Epidermal melanocyte (primary cell): Measurements from ENCODE around the gene LSS.
"Not testable (repeated sequence)": the region's sequence is repeated elsewhere in the genome, so short reads cannot be mapped to it uniquely, and the experiment has no call there.

ENCODE experiments used
- DNase-seq: peaks from one replicate; pipeline ENCODE4 v3.0.0; 2011; ENCODE audit warnings: low spot score; ENCODE audit not compliant: insufficient read length

Gene LSS

DNA sequence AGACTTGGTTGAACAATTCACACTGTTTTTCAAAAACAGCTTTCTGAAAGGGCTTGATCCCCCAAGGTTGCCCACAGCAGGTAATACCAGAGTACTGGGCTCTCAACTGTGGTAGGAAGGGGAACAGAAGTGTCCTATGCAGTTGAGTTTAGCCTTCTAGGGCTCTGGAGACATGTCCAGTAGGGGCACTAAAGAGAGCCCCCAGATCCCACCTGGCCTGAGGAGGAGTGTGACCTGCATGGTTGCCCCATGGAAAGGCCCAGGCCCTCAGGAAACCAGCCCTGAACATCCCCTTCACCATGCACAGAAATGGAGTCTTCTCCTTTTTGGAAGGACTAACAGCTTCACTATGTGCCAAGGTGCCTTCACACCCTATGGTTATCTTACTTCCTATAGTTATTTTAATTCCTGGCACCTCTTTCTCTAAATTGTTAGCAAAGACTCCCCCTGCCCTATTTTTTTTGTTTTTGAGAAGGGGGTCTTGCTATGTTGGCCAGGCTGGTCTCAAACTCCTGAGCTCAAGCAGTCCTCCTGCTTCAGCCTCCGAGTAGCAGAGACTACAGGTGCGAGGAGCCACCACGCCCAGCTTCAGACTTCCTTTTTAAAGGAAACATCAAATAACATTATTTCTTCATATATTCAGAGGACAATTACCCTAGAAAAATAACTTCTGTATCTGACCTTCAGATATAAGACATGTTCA, 16.8 kb upstream of the LSS start:
- DNase-seq = no peak

DNA sequence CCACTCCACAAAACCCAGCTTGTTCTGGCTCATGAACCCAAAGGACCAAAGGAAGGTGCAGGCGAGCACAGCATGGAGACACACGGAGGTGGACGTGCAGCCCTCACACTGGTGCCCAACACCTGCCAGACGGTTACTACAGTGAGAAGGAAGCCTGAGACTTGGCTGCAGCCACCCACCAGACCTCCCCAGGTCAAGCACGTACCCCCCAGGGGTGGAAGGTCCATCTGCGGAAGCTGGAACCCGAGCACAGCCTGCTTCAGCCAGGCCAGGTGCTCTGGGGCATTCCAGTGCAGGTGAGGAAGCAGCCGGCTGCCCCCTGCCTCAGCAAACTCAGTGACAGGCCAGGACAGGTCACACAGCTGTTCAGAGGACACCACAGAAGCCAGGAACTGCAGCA, 16.0 kb upstream of the LSS start:
- DNase-seq = no peak

DNA sequence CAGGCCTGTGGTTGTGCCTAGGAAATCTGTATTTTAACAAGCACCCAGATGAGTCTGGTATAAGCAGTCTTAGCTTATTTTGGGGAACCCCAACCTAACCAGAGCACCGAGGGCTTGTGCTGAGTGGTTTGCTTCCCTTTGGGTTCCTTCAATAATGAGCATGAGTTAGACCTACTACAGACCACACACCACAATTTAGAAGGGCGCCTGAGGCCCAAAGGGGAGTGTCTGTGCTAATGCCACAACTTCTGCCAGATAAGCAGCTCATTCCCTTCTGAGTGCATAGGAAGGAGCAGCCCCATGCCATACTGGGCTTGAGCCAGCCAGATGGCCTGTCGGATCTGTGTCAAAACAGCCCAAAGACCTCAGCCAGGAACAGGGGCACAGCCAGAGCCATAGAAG, 15.4 kb upstream of the LSS start:
- DNase-seq = no peak

DNA sequence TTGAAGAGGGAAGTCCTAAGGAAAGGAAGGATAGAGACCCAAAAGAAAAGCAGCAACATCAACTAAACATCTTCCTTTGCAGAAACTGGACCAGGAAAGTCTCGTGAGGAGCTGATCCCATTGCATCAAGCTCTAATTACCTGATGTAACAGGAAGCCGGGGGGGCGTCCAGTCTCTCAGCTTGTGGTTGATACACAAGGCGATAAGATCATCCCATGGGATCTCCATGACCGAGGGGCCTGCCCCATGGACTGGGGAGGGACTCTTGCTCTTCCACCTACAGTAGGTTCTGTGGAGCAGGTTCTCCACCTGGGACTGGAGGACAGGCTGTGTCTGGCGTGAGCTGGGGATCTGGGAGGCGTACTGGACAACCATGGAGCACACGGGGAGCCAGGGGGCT, 14.8 kb upstream of the LSS start:
- no peak for DNase-seq

DNA sequence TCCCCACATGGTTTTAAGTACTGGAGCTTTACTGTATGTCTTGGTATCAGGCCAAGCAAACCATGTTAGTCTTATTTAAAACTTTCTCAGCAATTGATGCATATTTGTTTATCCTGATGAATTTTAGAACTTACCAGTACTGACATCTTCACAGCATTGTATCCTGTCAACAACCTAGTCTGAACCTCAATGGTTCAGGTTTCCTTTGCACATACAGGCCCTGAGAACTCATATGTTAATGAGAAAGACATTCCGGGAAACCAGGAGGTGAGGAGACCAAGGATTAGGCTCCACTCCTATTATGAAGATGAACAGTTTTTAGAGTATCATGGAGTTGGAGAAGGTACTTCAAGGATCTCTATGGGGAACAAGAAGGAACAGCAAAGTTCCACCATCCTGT, 13.0 kb upstream of the LSS start:
- DNase-seq = not testable (repeated sequence)

DNA sequence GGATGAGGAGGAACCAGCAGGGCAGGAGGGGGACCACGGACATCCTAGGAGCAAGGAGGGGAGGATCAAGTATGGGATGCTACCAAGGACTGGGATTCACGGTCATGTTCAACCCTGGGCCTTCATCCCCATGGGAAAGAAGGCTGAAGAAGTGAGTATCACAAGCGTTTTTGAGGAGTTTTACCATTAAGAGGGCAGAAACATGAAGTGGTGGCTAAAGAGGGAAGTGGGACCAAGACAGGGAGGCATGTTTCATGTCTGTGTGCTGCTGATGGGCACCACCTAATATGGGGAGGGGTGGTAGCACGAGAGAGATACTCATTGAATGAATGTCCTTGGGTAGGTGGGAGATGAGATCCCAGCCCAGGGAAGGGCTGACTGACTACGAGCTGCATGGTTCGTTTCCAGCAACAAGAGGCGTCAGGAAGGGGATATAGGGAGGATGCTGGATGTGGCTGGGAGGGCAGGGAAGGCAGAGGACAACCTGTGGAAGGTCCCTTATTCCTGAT, 11.3 kb upstream of the LSS start:
- DNase-seq = no peak

DNA sequence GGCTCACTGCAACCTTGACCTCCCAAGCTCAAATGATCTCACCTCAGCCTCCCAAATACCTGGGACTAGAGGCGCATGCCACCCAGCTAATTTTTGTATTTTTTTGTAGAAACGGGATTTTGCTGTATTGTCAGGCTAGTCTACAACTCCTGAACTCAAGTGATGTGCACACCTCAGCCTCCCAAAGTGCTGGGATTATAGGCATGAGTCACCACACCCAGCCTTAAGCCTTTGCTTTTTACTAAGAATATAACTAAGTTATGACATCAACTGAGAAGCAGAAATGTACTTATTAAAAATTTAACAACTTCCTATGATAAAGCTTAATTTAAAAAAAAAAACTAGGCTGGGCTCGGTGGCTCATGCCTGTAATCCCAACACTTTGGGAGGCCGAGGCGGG, 8.9 kb upstream of the LSS start:
- DNase-seq = no peak

DNA sequence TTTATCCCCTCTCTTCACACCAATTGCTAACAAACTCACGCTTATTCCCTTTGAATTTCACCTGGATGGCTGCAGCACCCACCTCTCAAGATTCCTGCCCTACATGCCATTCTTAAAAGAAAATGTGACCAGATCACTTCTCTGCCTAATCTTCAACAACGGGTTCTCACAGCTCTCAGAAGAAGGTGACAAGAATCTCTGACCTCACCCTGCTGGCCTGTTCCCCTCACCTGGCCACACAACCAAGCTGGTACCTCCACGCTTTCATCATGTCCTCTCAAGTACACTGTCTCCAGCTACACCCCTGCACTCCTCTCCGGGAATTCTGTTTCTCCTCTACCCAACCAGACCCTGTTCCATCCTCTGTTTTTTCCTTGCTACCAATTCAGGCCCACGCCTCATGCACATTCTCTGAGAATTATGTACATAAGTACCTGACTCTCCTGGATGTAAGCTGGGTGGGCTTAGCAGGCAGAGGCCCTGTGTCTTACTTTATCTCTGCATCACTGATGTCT, 5.9 kb upstream of the LSS start:
- DNase-seq = no peak

DNA sequence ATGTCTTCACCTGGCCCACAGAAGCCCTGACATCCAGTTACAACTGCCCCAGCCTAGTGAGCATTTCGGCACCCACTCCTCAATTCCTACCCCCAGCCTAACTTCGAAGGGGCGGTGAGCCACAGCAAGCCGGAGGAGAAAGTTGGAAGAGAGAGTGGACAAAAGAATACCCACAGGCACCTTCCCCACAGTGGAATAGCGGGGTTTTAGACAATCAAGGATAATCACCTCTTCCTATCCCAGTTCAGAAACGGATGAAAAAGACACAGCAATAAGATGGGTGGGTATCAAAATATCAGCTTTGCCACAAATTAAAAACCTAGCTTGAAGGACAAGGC, 1.3 kb upstream of the LSS start:
- no peak for DNase-seq

DNA sequence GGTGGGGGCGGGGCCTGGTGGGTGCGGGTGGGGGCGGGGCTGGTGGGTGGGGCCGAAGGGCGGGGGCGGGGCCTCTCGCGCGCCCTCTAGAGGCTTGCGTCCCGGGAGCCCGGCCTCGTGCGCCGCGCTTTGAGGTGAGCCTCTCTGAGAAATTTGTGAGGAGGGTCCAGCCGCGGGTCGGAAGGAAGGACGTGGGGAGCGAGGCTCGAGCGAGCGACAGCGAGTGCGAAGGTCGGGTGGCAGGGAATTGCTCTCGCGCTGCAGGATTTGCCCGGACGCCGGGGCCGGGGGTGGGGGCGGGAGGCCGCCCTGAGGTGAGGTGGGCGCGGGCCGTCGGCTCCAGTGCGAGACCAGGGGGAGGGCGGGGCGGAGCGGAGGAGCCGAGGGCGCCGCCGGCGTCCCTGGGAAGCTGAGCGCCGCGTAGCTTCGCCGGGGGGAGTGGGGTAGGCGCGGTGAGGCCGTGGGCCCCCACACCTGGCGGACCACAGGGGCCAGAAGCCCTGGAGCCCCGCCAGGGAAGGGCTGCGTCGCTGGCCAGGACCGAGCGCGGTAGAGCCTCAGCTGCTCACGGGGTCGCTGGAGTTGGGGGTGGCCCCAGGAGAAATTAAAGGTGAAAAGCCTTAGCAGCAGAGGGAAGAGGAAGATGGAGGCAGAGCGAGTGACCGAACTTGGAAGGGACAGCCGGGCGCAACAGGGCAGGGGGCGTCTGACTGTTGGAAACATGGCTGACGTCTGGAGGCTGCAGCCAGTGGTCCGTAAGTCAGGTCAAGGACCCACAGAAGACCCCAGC, 754 bp upstream of the LSS start:
- DNase-seq = no peak

DNA sequence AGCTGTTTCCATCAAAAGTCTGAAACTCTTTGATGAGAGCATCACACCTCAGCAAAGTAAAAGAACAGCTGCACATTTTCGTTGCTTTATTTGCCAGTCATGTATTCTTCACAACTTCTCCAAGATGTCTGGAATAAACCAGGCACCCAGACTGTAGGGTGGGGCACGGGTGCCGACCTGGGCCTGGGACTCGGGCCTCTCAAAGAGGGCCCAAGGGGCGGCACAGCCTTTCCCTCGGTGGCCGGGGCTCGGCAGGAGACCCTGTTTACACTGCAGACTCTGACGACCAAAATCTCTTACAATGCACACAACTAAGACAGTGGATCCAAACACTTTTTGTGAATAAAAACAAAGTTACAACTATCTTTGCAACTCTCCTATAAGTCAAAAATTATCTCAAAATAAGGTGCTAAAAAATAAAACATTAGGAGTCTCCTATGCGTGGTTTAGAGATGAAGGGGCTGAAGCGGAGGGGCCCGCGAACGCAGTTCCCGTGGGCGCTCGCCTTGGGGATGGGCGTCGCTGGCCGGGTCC, 696 bp downstream of the LSS start:
- no peak for DNase-seq

DNA sequence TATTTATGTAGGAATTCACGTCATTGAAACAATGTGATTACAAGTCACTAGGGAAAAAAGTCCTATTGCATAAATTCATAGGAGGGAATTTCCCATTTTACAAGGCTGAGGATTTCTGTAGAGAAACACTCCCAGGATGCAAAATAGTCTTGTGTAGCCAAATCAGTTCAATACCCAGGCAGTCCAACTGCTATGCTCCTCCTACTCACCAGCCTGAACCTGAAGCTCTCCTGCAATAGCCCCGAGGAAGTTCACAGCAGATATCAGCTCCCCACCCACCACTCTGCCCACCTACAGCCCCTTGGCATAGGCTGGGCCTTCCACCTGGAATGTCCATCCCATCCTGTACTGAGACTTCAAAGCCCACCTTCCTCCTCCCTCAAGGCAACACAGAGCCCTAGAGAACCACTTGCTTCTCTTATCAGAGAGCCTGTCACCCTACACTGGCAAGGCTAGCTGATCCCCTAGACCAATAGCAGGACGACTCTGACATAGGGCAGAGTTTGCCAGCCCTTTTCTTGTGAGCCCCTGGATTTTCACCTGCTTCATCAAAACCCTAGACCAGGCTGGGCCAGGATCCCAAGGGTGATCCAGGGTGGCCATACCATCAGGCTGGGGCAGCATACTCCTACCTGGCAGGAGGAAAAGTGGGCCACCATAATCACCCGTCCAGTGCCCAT, 1.5 kb downstream of the LSS start:
- no peak for DNase-seq

DNA sequence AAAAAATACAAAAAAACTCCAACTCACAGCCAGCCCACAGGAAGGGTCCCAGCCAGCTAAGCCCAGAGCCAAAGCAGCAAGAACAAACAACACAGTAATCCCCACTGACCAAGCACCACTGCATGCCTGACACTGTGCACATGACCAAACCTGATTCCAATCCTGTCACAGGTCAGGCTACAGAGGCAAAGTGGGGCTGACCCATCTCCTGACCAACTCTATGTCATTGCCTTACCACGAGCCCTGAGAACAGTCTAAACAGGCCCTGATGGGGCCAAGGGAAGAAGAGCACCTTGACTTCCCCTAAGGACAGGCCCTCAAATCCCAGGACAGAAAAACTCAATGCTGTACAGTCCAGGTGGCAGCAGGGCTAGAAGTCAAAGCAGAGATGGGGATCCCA, 2.4 kb downstream of the LSS start:
- no peak for DNase-seq

DNA sequence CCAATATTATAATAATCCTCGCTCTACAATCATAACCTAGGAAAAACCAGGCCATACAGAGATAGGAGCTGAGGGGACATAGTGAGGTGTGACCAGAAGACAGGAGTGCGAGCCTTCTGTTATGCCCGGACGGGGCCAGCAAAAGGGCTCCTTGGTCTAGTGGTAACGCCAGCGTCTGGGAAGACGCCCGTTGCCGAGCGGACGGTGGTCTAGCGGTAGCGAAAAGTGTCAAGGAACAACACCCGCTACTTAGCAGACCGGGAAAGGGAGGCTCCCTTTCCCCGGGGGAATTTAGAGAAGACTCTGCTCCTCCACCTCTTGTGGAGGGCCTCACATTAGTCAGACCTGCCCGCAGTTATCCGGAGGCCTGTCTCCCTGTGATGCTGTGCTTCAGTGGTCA, 4.9 kb downstream of the LSS start:
- not testable (repeated sequence) for DNase-seq

DNA sequence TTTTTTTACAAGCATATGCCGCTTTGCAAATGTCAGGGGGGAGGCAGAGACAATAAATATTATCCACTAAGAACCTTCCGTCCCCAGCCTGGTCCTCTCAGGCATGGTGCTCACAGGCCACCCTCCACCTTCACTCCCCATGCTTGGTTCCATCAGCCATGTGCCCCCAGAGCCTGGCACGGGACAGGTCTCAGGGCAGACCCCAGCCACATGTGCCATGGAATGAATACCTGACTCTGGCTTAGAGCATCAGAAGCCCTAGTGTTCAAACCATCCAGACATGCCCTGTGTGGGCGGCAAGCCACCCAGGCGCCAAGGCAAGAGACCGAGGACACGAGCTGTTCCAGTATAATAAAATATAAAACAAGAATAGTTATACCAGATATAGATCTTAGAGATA, 5.4 kb downstream of the LSS start:
- no peak for DNase-seq

DNA sequence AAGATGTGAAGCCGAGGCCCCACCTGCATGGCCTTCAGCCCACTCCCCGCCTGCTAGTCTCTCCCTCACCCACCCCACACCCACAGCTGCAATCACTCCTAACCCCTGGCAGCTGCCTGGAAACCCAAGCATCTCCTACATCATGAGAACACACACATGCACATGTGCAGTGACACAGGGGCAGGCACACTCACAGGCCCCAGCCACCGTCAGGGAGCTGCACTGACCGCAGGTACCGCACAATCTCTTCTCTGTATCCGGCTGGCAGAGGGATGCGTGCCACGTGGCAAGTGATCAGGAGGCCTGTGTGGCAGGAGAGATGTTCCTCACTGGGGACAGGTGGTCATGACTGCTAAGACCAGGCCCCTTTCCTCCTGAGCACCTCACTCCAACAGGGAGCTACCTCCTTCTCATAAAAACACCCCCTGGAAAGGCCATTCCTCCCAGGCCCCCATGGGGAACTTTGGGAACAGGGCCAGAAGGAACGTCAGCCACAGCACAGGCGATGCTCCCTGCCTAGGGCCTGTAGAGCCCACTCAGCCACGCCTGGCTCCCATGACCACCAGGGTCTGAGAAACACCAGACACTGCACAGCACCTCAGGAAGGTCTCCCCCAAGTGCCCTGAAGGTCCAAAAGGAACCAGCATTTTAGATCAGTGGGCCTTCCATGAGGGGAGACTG, 6.0 kb downstream of the LSS start:
- no peak for DNase-seq

DNA sequence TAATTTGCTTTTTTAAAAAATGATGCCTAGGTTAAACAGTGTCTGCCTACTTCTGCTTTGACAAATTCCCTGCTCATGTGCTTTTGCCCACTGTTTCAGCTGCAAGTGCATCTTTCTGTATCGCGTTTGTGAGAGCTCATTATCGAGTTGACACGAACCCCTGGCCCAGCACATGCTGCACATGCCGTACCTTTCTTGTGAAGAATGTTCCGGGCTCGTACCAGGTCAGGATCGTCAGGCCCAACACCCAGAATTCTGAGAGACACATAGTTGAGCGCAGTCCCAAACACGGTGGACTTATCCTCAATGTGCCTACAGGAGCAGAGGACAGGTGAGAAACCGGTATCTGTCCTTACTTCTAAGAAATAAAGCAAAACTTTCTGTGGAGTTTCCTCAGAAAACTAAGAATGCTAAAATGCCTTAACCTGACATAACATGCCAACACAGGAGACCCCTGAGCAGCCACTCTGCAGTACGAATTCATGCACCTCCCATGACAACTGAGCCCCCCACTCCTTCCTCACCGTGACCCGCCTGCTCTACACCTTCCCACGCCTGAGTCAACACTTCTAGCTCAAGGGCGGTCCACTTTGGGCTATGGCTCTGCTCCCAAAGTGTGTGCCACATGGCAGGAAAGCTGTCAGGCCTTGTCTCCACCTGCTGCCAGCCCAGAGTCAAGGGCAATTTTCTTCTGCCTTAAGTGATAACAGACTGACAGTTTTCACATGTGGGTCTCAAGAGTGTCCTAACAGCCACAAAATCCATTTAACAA, 6.7 kb downstream of the LSS start:
- no peak for DNase-seq

DNA sequence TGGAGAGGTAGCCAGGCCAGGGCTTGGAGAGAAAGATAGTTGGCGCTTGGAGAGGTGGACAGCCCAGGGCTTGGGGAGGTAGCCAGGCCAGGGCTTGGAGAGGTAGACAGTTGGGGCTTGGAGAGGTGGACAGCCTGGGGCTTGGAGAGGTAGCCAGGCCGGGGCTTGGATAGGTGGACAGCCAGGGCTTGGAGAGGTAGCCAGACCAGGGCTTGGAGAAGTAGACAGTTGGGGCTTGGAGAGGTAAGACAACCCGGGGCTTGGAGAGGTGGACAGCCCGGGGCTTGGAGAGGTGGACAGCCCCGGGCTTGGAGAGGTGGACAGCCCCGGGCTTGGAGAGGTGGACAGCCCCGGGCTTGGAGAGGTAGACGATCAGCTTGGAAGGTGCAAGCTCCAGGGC, 7.7 kb downstream of the LSS start:
- DNase-seq = no peak

DNA sequence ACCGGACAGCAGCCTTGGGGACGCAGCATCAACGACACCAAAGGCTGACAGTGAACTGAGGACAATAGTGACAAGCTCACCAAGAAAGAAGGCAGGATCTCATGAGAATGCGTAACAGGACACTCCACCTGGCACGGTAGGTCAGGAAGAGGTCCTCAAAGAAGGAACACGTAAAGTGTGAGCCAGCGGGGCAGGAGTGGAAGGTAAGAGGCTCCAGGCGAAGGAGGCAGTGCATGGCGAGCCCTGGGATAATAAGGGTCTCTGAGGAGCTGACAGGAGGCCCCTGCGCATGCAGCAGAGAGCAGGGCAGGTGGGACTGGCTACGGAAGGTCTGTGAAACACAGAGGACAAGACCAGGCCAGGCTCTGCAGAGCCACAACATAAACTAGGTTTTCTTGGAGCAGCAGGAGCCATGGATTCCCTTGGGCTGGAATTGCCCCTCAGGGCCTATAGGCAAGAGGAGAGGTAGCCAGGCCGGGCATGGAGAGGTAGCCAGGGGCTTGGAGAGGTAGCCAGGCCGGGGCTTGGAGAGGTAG, 8.2 kb downstream of the LSS start:
- DNase-seq = no peak

DNA sequence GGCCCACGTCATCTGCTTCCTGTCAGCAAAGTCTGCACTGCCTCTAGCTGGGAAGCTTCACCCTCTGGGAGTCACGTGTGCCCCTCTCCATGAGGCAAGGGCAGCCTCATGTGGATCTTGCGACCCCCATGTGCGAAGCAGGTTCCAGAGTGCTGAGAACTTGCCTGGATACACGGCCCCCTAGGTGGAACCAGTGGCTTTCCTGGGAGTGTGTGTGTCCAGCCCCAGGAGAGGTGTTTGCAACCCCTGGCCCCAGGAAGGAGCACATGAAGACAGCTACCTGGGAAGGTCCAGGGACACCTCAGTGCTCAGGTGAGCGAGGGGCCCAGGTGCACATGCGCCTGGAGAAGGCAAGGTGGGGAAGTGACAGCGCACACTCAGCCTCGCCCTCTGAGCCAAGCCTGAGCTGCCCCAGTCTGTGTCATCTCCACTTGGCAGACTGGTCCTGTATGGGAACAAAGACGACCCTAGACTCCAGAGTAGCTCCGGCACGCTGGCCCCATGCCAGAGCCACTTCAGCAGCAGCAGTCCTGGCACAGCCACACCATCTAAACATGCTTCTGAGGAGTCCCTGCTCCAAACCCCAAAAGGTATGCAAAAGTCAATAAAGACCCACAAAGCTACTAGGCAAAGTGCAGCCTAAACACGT, 8.9 kb downstream of the LSS start:
- no peak for DNase-seq
